ENCODE measurements around the gene HK3. TPM values are rescaled to one million over a fixed set of nuclear protein-coding genes. Genes with fewer than 3 reads are reported as not detected.

HK3 gene
- total RNA-seq, 1 experiment from 2014 or later: 0.17 TPM

GRCh38 chr5:176948458-176948857 is 49.3 kb upstream of the HK3 start (continued):
- TF ChIP-seq E2F4 (CRISPR knock-in tag; IDR thresholded peaks at IDR 0.05; ENCODE audit: borderline replicate concordance, low read depth) (no peak), USF1 (CRISPR knock-in tag; IDR thresholded peaks at IDR 0.05) (no peak), NFYB (CRISPR knock-in tag; conservative IDR thresholded peaks at IDR 0.05; ENCODE audit: low read depth) (no peak)

GRCh38 chr5:176947847-176948246 is 48.7 kb upstream of the HK3 start:
- no peaks in the 10 kb centered on the region for H3K9me3 Mint-ChIP-seq
- H3K27ac Mint-ChIP-seq: peak overlapping the region; percentile 53; the same call in 1 of the 2 replicates
- TF ChIP-seq MXD4 (CRISPR knock-in tag; IDR thresholded peaks at IDR 0.05; ENCODE audit: borderline replicate concordance): no peak
- no peak for TF ChIP-seq ETV6 (CRISPR knock-in tag; IDR thresholded peaks at IDR 0.05)
- TF ChIP-seq GRHL2 (CRISPR knock-in tag; IDR thresholded peaks at IDR 0.05; ENCODE audit: insufficient replicate concordance, severe bottlenecking): no peak
- TF ChIP-seq ZNF121 (CRISPR knock-in tag; IDR thresholded peaks at IDR 0.05): no peak
- TF ChIP-seq ZNF396 (CRISPR knock-in tag; IDR thresholded peaks at IDR 0.05; ENCODE audit: borderline replicate concordance): no peak
- TF ChIP-seq KAT7 (CRISPR knock-in tag; IDR thresholded peaks at IDR 0.05; ENCODE audit: borderline replicate concordance): no peak
- TF ChIP-seq ZNF232 (CRISPR knock-in tag; IDR thresholded peaks at IDR 0.05): no peak
- no peak for TF ChIP-seq SOX15 (CRISPR knock-in tag; IDR thresholded peaks at IDR 0.05)
- no peak for TF ChIP-seq TP53 (CRISPR knock-in tag; IDR thresholded peaks at IDR 0.05)
- TF ChIP-seq CREB1 (CRISPR knock-in tag; IDR thresholded peaks at IDR 0.05): no peak
- no peak for TF ChIP-seq MYBL2 (CRISPR knock-in tag; IDR thresholded peaks at IDR 0.05)
- no peak for TF ChIP-seq PRDM15 (CRISPR knock-in tag; IDR thresholded peaks at IDR 0.05)
- TF ChIP-seq NR3C1 (CRISPR knock-in tag; conservative IDR thresholded peaks at IDR 0.05; ENCODE audit: low read depth): no peak
- no peak for TF ChIP-seq ZSCAN18 (CRISPR knock-in tag; IDR thresholded peaks at IDR 0.05)
- TF ChIP-seq CTCF (IDR thresholded peaks at IDR 0.05): no peak
- no peak for TF ChIP-seq FOXP1 (CRISPR knock-in tag; IDR thresholded peaks at IDR 0.05; ENCODE audit: borderline replicate concordance)
- no peak for TF ChIP-seq IRF2 (CRISPR knock-in tag; IDR thresholded peaks at IDR 0.05; ENCODE audit: borderline replicate concordance, low read depth)
- TF ChIP-seq NR2C2 (CRISPR knock-in tag; IDR thresholded peaks at IDR 0.05): no peak
- TF ChIP-seq ZNF219 (CRISPR knock-in tag; IDR thresholded peaks at IDR 0.05; ENCODE audit: borderline replicate concordance): no peak
- TF ChIP-seq IRF1 (CRISPR knock-in tag; IDR thresholded peaks at IDR 0.05): no peak
- no peak for ATAC-seq
- no peak for DNase-seq (ENCODE audit: low spot score)
- ChIA-PET POLR2A (interaction anchor here (0.6 to 0.7 kb wide), 4 partner anchors 8 to 354 kb away, joined by 3 to 7 read pairs (median 6); no protein-coding TSS in a partner anchor), CTCF (interaction anchor here (1.3 kb wide), 2 partner anchors 287 to 290 kb away, joined by 3 to 4 read pairs; no protein-coding TSS in a partner anchor)
- H3K4me1 Mint-ChIP-seq: peaks cover 49% of the 10 kb centered on the region
- H3K36me3 Mint-ChIP-seq: peaks cover 50% of the 10 kb centered on the region
- no peaks in the 10 kb centered on the region for H3K27me3 Mint-ChIP-seq (ENCODE audit: low read depth)
- no peak overlapping the region for H3K4me3 Mint-ChIP-seq

Data from WTC11 (cell line).